Kidney (tissue), 14 donors: Measurements from ENCODE around the gene CHPF. TPM values are rescaled to one million over a fixed set of nuclear protein-coding genes. Genes with fewer than 3 reads are reported as not detected.

Source experiments
- DNase-seq, 5 donors: peaks; one replicate each; pipeline ENCODE4 v3.0.0-alpha.2; 2013 to 2020
- FAIRE-seq: peaks from 2 replicates; lab custom pipeline; 2012; peaks lifted over from hg19 to GRCh38; lab: Jason Lieb, UNC
- H3K27ac ChIP-seq, 2 donors: one replicate each; pipeline ENCODE4 v1.7.0; 2013; ENCODE audit warnings: low read depth in 2 of 2, low read length in 2 of 2, inconsistent platforms in 1 of 2
- H3K27me3 ChIP-seq: one replicate; pipeline ENCODE4 v1.7.1; 2013; ENCODE audit warnings: low read length, inconsistent platforms; ENCODE audit not compliant: control insufficient read depth, insufficient read depth
- H3K36me3 ChIP-seq, 3 donors: one replicate each; pipeline versions ENCODE4 v1.7.0 to v1.7.1; 2013; ENCODE audit warnings: low read length in 3 of 3, control low read depth in 1 of 3, inconsistent platforms in 1 of 3; ENCODE audit not compliant: insufficient read depth in 3 of 3, control insufficient read depth in 2 of 3
- H3K4me1 ChIP-seq, 3 donors: one replicate each; pipeline versions ENCODE4 v1.7.0 to v1.7.1; 2013; ENCODE audit warnings: low read length in 3 of 3, inconsistent platforms in 1 of 3, low read depth in 1 of 3; ENCODE audit not compliant: control insufficient read depth in 2 of 3, insufficient read depth in 2 of 3
- H3K4me3 ChIP-seq, 3 donors: one replicate each; pipeline versions ENCODE4 v1.7.0 to v1.8.1; 2013; ENCODE audit warnings: low read length in 3 of 3, control low read depth in 1 of 3, inconsistent platforms in 1 of 3
- H3K9ac ChIP-seq, 3 donors: one replicate each; pipeline versions ENCODE4 v1.7.0 to v1.7.1; 2013; ENCODE audit warnings: low read length in 3 of 3, control low read depth in 1 of 3, inconsistent platforms in 1 of 3
- H3K9me3 ChIP-seq, 3 donors: one replicate each; pipeline versions ENCODE4 v1.7.0 to v1.7.1; 2013; ENCODE audit warnings: low read length in 3 of 3, control low read depth in 1 of 3, inconsistent platforms in 1 of 3; ENCODE audit not compliant: control insufficient read depth in 2 of 3, insufficient read depth in 1 of 3
- CTCF ChIP-seq: IDR thresholded peaks from 3 replicates; pipeline ENCODE4 v1.5.1; 2012; ENCODE audit warnings: mild to moderate bottlenecking, moderate library complexity, borderline replicate concordance; ENCODE audit not compliant: insufficient read depth; ENCODE audit errors: extremely low read depth
- intact Hi-C: fragments of 100-400 bp; cut with DNase I; formaldehyde crosslinking; loops from one replicate; pipeline ENCODE4 v1.11.1; 2022
- polyA plus RNA-seq: library from polyadenylated mRNA; stranded (reverse); fragments of 350-450 nt; fragmentation: Illumina TruSeq; extraction: RNeasy Lipid Tissue Mini Kit (QIAGEN cat#74804); gene quantifications from one replicate; pipeline ENCODE4 v1.2.3, GENCODE V29; 2014; ENCODE audit warnings: low read depth, low replicate concordance; ENCODE audit not compliant: insufficient read depth
- total RNA-seq: library from RNA; stranded (reverse); fragmentation: NEBNext Ultra II Directional; extraction: Animal tissue kit (Norgen Biotek cat#: 25700); gene quantifications from one replicate; pipeline ENCODE4 v1.2.1, GENCODE V29; 2021
- donor health status: control.
- donor health status: control.
- donor health status: control.
- donor health status: control.
- donor health status: control.
- donor health status: DM: yes; HTN: yes; CAD: no.
- donor health status: Normal renal cell carcinoma (clear cell type).

Gene CHPF
- total and polyA plus RNA-seq, 2 donors from 2014 or later = 57.3 to 59.5 TPM

GRCh38 chr2:219522111-219523030, 21.2 kb downstream of the CHPF start:
- DNase-seq (peak in 4 of 5 donors; percentile 74 to 86 (median 79)), FAIRE-seq (no peak)
- Histone ChIP-seq H3K27me3 (no peaks in the 10 kb centered on the region), H3K4me1 (peaks cover 0 to 3% (median 0%) of the 10 kb centered on the region in 3 donors), H3K9ac (no peak overlapping the region), H3K9me3 (no peaks in the 10 kb centered on the region), H3K4me3 (no peak overlapping the region), H3K36me3 (no peaks in the 10 kb centered on the region), H3K27ac (no peak overlapping the region)
- TF ChIP-seq CTCF = no peak
- intact Hi-C loops = loop anchor here (10.0 kb wide), 1 partner anchor 48 kb away; no protein-coding TSS in a partner anchor

- H3K9ac ChIP-seq = no peak overlapping the region
- intact Hi-C loops = loop anchor here (10.0 kb wide), 1 partner anchor 46 kb away; no protein-coding TSS in a partner anchor
- no peak overlapping the region for H3K27ac ChIP-seq
- H3K36me3 ChIP-seq = no peaks in the 10 kb centered on the region
- TF ChIP-seq CTCF = peak; percentile 2
- H3K27me3 ChIP-seq = no peaks in the 10 kb centered on the region
- H3K9me3 ChIP-seq = no peaks in the 10 kb centered on the region
- no peak for FAIRE-seq
- peaks cover 0 to 3% (median 0%) of the 10 kb centered on the region in 3 donors for H3K4me1 ChIP-seq
- H3K4me3 ChIP-seq = no peak overlapping the region
- peak in 3 of 5 donors; percentile 60 to 80 (median 77) for DNase-seq
These were observed 22.3 kb downstream of the CHPF start for GRCh38 chr2:219521066-219521880.

- FAIRE-seq (no peak), DNase-seq (no peak)
- Histone ChIP-seq H3K36me3 (no peaks in the 10 kb centered on the region), H3K4me1 (peaks cover 0 to 3% (median 0%) of the 10 kb centered on the region in 3 donors), H3K4me3 (no peak overlapping the region), H3K27me3 (no peaks in the 10 kb centered on the region), H3K9me3 (no peaks in the 10 kb centered on the region), H3K9ac (no peak overlapping the region), H3K27ac (no peak overlapping the region)
- TF ChIP-seq CTCF = no peak
- intact Hi-C loops = loop anchor here (10.0 kb wide), 1 partner anchor 45 kb away; no protein-coding TSS in a partner anchor
These were observed 23.5 kb downstream of the CHPF start for GRCh38 chr2:219520079-219520478.
